ENCODE data around the gene PROX2. TPM values are rescaled to one million over a fixed set of nuclear protein-coding genes. Genes with fewer than 3 reads are reported as not detected.

PROX2 gene
- total RNA-seq, 4 donors from 2014 or later, result not detected

DNA sequence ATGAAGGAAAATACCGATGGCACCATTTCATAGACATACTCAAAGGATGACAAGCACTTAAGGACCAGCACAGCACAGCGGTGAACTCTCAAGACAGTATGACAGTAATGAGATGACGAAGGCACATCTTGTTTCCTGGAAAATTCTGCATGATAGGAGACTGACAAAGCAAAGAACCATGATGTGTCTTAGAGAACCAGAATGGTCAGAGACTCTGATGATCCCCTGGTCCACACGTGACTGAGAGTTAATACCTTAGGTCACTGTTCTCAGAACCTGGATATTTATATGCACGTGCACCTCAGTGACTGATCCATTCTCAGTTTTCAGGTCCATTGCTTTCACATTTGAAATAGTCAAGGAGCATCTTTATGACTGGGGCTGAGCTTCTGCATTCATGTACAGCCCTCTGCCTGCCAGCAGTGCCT lies 35.3 kb downstream of the PROX2 start:
- Histone ChIP-seq H3K27me3 (no peaks in the 10 kb centered on the region), H3K4me3 (no peak overlapping the region), H3K4me1 (no peaks in the 10 kb centered on the region), H3K27ac (no peak overlapping the region), H3K36me3 (peaks cover 0 to 12% of the 10 kb centered on the region in 2 donors), H3K9me3 (no peaks in the 10 kb centered on the region)
- DNase-seq (no peak), ATAC-seq (no peak)
- intact Hi-C loops (cut with DNase I; ENCODE audit: low total_unique reads), result no loop called here
- in situ Hi-C loops (cut with MboI; ENCODE audit: low sequenced_read_pairs in 4 of 4), result no loop called here
- TF ChIP-seq POLR2A (IDR thresholded peaks at IDR 0.05), result no peak
- TF ChIP-seq, protein P1, sequence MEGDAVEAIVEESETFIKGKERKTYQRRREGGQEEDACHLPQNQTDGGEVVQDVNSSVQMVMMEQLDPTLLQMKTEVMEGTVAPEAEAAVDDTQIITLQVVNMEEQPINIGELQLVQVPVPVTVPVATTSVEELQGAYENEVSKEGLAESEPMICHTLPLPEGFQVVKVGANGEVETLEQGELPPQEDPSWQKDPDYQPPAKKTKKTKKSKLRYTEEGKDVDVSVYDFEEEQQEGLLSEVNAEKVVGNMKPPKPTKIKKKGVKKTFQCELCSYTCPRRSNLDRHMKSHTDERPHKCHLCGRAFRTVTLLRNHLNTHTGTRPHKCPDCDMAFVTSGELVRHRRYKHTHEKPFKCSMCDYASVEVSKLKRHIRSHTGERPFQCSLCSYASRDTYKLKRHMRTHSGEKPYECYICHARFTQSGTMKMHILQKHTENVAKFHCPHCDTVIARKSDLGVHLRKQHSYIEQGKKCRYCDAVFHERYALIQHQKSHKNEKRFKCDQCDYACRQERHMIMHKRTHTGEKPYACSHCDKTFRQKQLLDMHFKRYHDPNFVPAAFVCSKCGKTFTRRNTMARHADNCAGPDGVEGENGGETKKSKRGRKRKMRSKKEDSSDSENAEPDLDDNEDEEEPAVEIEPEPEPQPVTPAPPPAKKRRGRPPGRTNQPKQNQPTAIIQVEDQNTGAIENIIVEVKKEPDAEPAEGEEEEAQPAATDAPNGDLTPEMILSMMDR (IDR thresholded peaks at IDR 0.05 in 4 of 5, conservative IDR thresholded peaks at IDR 0.05 in 1 of 5), result no peak

DNA sequence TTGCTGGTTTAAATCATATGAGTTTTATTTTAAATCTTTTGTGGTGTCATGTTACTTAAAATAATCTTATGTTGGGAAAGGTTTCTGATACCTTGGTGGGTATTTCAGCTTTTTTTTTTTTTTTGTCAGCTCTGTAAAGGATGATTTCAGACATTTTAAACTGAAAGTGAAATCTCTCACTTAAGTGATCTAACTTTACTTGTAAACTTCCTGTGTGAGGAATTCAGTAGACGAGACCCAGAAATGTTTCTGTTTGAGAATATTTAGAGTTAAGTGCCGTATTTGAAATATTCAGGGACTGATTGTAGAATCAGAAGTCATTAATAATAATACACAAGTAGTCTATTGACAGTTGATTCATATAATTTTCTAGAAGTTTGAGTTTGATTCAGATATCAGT lies 37.8 kb downstream of the PROX2 start:
- Histone ChIP-seq H3K27me3 (no peaks in the 10 kb centered on the region), H3K9me3 (no peaks in the 10 kb centered on the region), H3K27ac (peak overlapping the region; percentile 3 to 55 (median 40)), H3K36me3 (peaks cover 0 to 12% of the 10 kb centered on the region in 2 donors), H3K4me1 (no peaks in the 10 kb centered on the region), H3K4me3 (peak overlapping the region in 1 of 4 donors; percentile 11)
- ATAC-seq (no peak), DNase-seq (no peak)
- in situ Hi-C loops (cut with MboI; ENCODE audit: low sequenced_read_pairs in 4 of 4) (no loop called here), intact Hi-C loops (cut with DNase I; ENCODE audit: low total_unique reads) (no loop called here)
- no peak for TF ChIP-seq POLR2A (IDR thresholded peaks at IDR 0.05)
- TF ChIP-seq, protein P1 (IDR thresholded peaks at IDR 0.05 in 4 of 5, conservative IDR thresholded peaks at IDR 0.05 in 1 of 5), result no peak

- DNase-seq (no peak), ATAC-seq (no peak)
- Histone ChIP-seq H3K27ac (no peak overlapping the region), H3K4me3 (no peak overlapping the region), H3K9me3 (no peaks in the 10 kb centered on the region), H3K4me1 (no peaks in the 10 kb centered on the region), H3K27me3 (no peaks in the 10 kb centered on the region), H3K36me3 (peaks cover 0 to 14% of the 10 kb centered on the region in 2 donors)
- in situ Hi-C loops (cut with MboI; ENCODE audit: low sequenced_read_pairs in 4 of 4), result no loop called here
- intact Hi-C loops (cut with DNase I; ENCODE audit: low total_unique reads), result no loop called here
- TF ChIP-seq POLR2A (IDR thresholded peaks at IDR 0.05), result no peak
- TF ChIP-seq, protein P1 (IDR thresholded peaks at IDR 0.05 in 4 of 5, conservative IDR thresholded peaks at IDR 0.05 in 1 of 5), result no peak
Observed at GRCh38 chr14:74836251-74836960, 39.5 kb downstream of the PROX2 start.

- Histone ChIP-seq H3K27ac (no peak overlapping the region), H3K9me3 (no peaks in the 10 kb centered on the region), H3K4me1 (no peaks in the 10 kb centered on the region), H3K4me3 (no peak overlapping the region), H3K27me3 (no peaks in the 10 kb centered on the region), H3K36me3 (peaks cover 0 to 20% of the 10 kb centered on the region in 2 donors)
- intact Hi-C loops (cut with DNase I; ENCODE audit: low total_unique reads) (no loop called here), in situ Hi-C loops (cut with MboI; ENCODE audit: low sequenced_read_pairs in 4 of 4) (no loop called here)
- DNase-seq (no peak), ATAC-seq (no peak)
- no peak for TF ChIP-seq POLR2A (IDR thresholded peaks at IDR 0.05)
- TF ChIP-seq, protein P1 (IDR thresholded peaks at IDR 0.05 in 4 of 5, conservative IDR thresholded peaks at IDR 0.05 in 1 of 5), result no peak
Observed at GRCh38 chr14:74835645-74836250, 40.2 kb downstream of the PROX2 start.
